Stimulated activated CD8-positive, alpha-beta memory T cell treated with anti-CD3 and anti-CD28 coated beads, Interleukin-15, amount 100 ng/mL, for 48 hours (primary cell): ENCODE results near the gene ADCY1.
"Not testable (repeated sequence)": the region's sequence is repeated elsewhere in the genome, so short reads cannot be mapped to it uniquely, and the experiment has no call there.

Experiments used
- DNase-seq, 2 donors: peaks; one replicate each; pipeline ENCODE4 v3.0.0-alpha.2; 2020; ENCODE audit warnings: low read depth in 2 of 2

Gene ADCY1

GRCh38 chr7:45712872-45713668 lies 138.9 kb downstream of the ADCY1 start:
- no peak for DNase-seq

- no peak for DNase-seq
Observed at GRCh38 chr7:45713669-45714520, 139.7 kb downstream of the ADCY1 start.

- no peak for DNase-seq
Observed at GRCh38 chr7:45714521-45714820, 140.3 kb downstream of the ADCY1 start.

- DNase-seq = no peak
Observed at GRCh38 chr7:45715471-45716352, 141.5 kb downstream of the ADCY1 start.

DNA sequence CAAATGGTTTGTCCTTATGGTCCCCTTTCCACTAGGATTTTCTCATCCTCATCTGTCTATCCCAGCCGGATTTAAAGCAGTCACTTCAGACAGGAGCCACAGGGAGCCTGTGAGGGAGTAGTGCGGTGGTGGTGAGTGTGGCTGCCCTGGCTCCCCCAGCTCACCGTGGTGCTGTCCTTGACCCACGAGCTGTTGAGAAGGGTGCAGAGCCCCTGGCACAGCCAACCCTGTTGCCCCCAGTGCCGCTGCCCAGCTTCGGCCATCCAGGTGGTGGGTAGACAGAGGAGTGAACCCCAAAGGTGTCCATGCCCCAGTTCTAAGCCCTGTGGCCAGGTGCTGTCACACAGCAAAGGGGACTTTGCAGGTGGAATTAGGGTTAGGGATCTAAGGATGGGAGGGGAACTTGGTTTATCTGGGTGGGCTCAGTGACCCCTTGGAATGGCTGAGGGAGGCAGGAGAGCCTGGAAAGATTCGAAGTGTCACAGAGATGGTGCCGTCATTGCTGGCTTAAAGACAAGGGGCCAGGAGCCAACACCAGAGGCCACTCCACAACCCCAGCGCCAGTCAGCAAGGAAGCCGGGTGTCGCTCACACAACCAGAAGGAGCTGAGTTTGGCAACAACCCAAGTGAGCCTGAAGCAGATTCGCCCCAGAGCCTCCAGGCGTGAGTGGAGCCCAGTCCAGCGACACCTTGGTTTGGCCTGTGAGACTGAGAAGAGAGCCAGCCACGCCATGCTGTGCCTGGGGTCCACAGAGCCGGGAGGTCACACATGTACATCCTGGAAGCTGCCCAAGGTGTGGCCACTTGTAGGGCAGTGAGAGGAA lies 142.4 kb downstream of the ADCY1 start:
- DNase-seq = no peak

- no peak for DNase-seq
Observed at GRCh38 chr7:45717537-45718235, 143.5 kb downstream of the ADCY1 start.

- DNase-seq = no peak
Observed at GRCh38 chr7:45718464-45719330, 144.5 kb downstream of the ADCY1 start.

DNA sequence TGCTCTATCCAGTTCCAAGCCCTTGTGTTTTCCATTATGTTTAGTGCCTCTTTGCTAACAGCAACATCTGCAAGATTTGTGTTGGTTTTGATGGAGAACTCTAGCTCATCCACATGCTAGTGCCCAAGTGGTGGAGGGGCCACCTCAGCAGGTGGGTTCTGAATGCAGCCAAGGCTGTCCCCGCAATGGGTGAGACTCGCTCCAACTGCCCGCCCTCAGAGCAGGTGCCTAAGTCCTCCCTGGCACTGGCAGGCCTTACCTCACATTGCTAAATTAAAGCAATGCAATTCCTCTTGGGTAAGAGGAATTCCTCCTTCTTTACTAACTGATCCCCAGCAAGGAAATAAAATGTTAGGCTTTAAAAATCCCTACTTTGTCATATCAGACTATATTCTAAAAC lies 146.8 kb downstream of the ADCY1 start:
- no peak for DNase-seq

GRCh38 chr7:45721686-45722598 lies 147.8 kb downstream of the ADCY1 start:
- no peak for DNase-seq

GRCh38 chr7:45725231-45725630 lies 151.1 kb downstream of the ADCY1 start:
- DNase-seq = not testable (repeated sequence)

- DNase-seq = no peak
Observed at GRCh38 chr7:45726883-45727282, 152.7 kb downstream of the ADCY1 start.

- not testable (repeated sequence) for DNase-seq
Observed at GRCh38 chr7:45731692-45732443, 157.7 kb downstream of the ADCY1 start.

- DNase-seq = not testable (repeated sequence)
Observed at GRCh38 chr7:45738920-45739319, 164.8 kb downstream of the ADCY1 start.

GRCh38 chr7:45740573-45740972 lies 166.4 kb downstream of the ADCY1 start:
- DNase-seq = not testable (repeated sequence)

DNA sequence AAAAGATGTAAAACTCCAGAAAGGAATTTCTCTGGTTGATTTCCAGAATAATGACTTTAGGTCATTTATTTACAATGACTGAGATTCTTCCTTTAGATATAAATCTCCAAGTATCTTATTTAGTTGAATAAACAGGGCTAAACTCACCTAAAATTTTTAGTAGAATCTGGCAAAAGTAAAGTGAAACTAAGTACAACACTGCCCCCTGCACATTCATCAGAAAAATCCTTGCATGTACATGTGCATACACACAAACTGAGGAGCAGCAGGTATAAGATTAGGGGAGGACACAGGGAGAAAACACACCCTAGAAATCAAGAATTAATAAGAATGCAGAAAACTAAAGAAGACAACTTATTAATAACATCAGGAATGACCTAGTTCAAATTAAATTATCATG lies 174.8 kb downstream of the ADCY1 start:
- DNase-seq = not testable (repeated sequence)

DNA sequence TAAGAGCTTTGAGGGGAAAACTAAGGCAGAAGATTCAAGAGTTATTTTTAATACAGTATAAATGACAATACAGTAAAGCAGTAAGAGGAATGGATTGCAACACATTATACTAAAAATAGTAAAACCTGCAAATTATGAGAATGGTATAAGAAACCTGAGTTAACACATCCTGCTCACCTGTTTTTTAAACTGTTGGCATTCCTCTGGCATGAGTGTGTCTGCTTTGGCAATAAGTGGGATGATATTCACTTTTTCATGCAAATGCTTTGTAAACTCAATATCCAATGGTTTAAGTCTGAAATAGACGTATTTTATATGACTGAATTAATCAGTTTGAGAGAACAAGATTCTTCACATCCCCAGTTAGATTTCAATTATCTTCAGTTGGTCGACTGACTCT lies 177.2 kb downstream of the ADCY1 start:
- not testable (repeated sequence) for DNase-seq

DNA sequence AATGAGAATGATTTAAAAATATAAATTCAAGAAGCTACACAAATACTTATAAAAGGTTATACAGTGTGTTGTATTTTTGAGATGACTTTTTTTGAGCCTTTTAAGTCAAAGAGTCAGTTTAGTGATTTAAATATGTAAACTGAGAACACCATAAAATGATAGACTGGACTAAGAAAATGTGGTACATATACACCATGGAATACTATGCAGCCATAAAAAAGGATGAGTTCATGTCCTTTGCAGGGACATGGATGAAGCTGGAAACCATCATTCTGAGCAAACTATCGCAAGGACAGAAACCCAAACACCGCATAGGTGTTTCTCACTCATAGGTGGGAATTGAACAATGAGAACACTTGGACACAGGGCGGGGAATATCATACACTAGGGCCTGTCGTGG lies 182.2 kb downstream of the ADCY1 start:
- not testable (repeated sequence) for DNase-seq

GRCh38 chr7:45756757-45757156 lies 182.6 kb downstream of the ADCY1 start:
- DNase-seq = not testable (repeated sequence)
